SK-N-SH treated with all-trans-retinoic acid at 6 μM for 48 hours (cell line): ENCODE data around the gene KIZ.

Source experiments
- ATAC-seq: fragments of 200-7000 bp; cut with Tn5 transposase; 3 replicates; pipeline ENCODE4 v1.9.1; 2020; ENCODE audit warnings: mild to moderate bottlenecking, moderate library complexity
- ARNTL ChIP-seq: fragments of 450-650 bp; formaldehyde crosslinking; IDR thresholded peaks from 2 replicates; pipeline ENCODE4 v1.5.0; 2020; ENCODE audit warnings: low read depth, mild to moderate bottlenecking, moderate library complexity, borderline replicate concordance
- BACH2 ChIP-seq: fragments of 250-450 bp; sonication (Bioruptor Pico); IDR thresholded peaks from 2 replicates; pipeline ENCODE4 v1.9.0; 2021; ENCODE audit warnings: mild to moderate bottlenecking, borderline replicate concordance
- CREB5 ChIP-seq: fragments of 250-450 bp; sonication (Bioruptor Pico); IDR thresholded peaks from 2 replicates; pipeline ENCODE4 v1.5.1; 2020; ENCODE audit warnings: low read depth, mild to moderate bottlenecking, moderate library complexity
- CSRNP3 ChIP-seq: fragments of 250-450 bp; sonication (Bioruptor Pico); IDR thresholded peaks from 2 replicates; pipeline ENCODE4 v1.5.1; 2021; ENCODE audit warnings: mild to moderate bottlenecking, moderate library complexity
- ESRRG ChIP-seq: fragments of 250-450 bp; sonication (Bioruptor Pico); IDR thresholded peaks from 2 replicates; pipeline ENCODE4 v1.6.1; 2021; ENCODE audit warnings: mild to moderate bottlenecking
- GLIS3 ChIP-seq: fragments of 250-450 bp; sonication (Bioruptor Pico); IDR thresholded peaks from 2 replicates; pipeline ENCODE4 v1.5.0; 2020; ENCODE audit warnings: mild to moderate bottlenecking, moderate library complexity
- PATZ1 ChIP-seq: fragments of 250-450 bp; sonication (Bioruptor Pico); IDR thresholded peaks from 2 replicates; pipeline ENCODE4 v1.8.0; 2020; ENCODE audit warnings: mild to moderate bottlenecking, moderate library complexity, borderline replicate concordance
- RARB ChIP-seq: fragments of 250-450 bp; sonication (Bioruptor Pico); IDR thresholded peaks from 2 replicates; pipeline ENCODE4 v1.8.0; 2021; ENCODE audit warnings: mild to moderate bottlenecking, moderate library complexity
- SNAI2 ChIP-seq: fragments of 250-450 bp; sonication (Bioruptor Pico); IDR thresholded peaks from 2 replicates; pipeline ENCODE4 v1.5.0; 2020; ENCODE audit warnings: mild to moderate bottlenecking, moderate library complexity
- TCF4 ChIP-seq: fragments of 250-450 bp; sonication (Bioruptor Pico); IDR thresholded peaks from 2 replicates; pipeline ENCODE4 v1.8.0; 2021; ENCODE audit warnings: mild to moderate bottlenecking, moderate library complexity, borderline replicate concordance
- TOX ChIP-seq: fragments of 250-450 bp; sonication (Bioruptor Pico); IDR thresholded peaks from 2 replicates; pipeline ENCODE4 v1.8.0; 2021; ENCODE audit warnings: mild to moderate bottlenecking, moderate library complexity, borderline replicate concordance
- TSHZ2 ChIP-seq: fragments of 250-450 bp; sonication (Bioruptor Pico); IDR thresholded peaks from 2 replicates; pipeline ENCODE4 v1.5.0; 2020; ENCODE audit warnings: mild to moderate bottlenecking, moderate library complexity
- ZC3H10 ChIP-seq: fragments of 250-450 bp; sonication (Bioruptor Pico); IDR thresholded peaks from 2 replicates; pipeline ENCODE4 v1.5.1; 2021; ENCODE audit warnings: mild to moderate bottlenecking, moderate library complexity
- ZFP3 ChIP-seq: fragments of 250-450 bp; sonication (Bioruptor Pico); IDR thresholded peaks from 2 replicates; pipeline ENCODE4 v1.5.0; 2020; ENCODE audit warnings: mild to moderate bottlenecking, moderate library complexity
- ZNF565 ChIP-seq: fragments of 450-650 bp; formaldehyde crosslinking; conservative IDR thresholded peaks from 2 replicates; pipeline ENCODE4 v1.5.0; 2020; ENCODE audit warnings: low read depth, mild to moderate bottlenecking, moderate library complexity
- ZNF70 ChIP-seq: fragments of 450-650 bp; formaldehyde crosslinking; IDR thresholded peaks from 2 replicates; pipeline ENCODE4 v1.5.0; 2020; ENCODE audit warnings: mild to moderate bottlenecking, moderate library complexity
- ZNF8 ChIP-seq: fragments of 450-650 bp; formaldehyde crosslinking; IDR thresholded peaks from 2 replicates; pipeline ENCODE4 v1.5.0; 2020; ENCODE audit warnings: mild to moderate bottlenecking, moderate library complexity

The KIZ gene

GRCh38 chr20:21266191-21266536 is 140.3 kb downstream of the KIZ start (continued):
- no peak for TF ChIP-seq PATZ1
- no peak for TF ChIP-seq ZNF70 (CRISPR knock-in tag)

- no peak for TF ChIP-seq TOX (CRISPR knock-in tag)
- TF ChIP-seq, all 23 proteins: peak for 0
- no peak for ATAC-seq
Measured at GRCh38 chr20:21269772-21270171, 143.9 kb downstream of the KIZ start.

- ATAC-seq, result no peak
- no peak for TF ChIP-seq CSRNP3 (CRISPR knock-in tag)
Measured at GRCh38 chr20:21270806-21271205, 144.9 kb downstream of the KIZ start.

- no peak for ATAC-seq
- TF ChIP-seq RARB (CRISPR knock-in tag), result no peak
- no peak for TF ChIP-seq SNAI2
- TF ChIP-seq ZC3H10, result no peak
Measured at GRCh38 chr20:21272279-21272678, 146.4 kb downstream of the KIZ start.

GRCh38 chr20:21272679-21273078 is 146.8 kb downstream of the KIZ start:
- TF ChIP-seq BACH2 (CRISPR knock-in tag), result no peak
- TF ChIP-seq TSHZ2, result no peak
- TF ChIP-seq PATZ1, result no peak
- no peak for ATAC-seq

GRCh38 chr20:21273755-21274386 is 148.0 kb downstream of the KIZ start:
- TF ChIP-seq ESRRG (no peak), TCF4 (CRISPR knock-in tag) (no peak), CREB5 (CRISPR knock-in tag) (no peak), ZNF70 (CRISPR knock-in tag) (no peak), TSHZ2 (no peak), SNAI2 (no peak), GLIS3 (CRISPR knock-in tag) (no peak), ZNF565 (CRISPR knock-in tag) (no peak), ZC3H10 (no peak), PATZ1 (no peak), ZNF8 (CRISPR knock-in tag) (no peak), ZFP3 (no peak), ARNTL (CRISPR knock-in tag) (no peak)
- ATAC-seq, result no peak
